DOHH2 (cell line): Measurements from ENCODE around the gene CDH2.

Source experiments
- H3F3A ChIP-seq: fragments of 200-600 bp; sonication (generic), shearing (Covaris generic); 2 replicates; pipeline ENCODE4 v1.6.0; 2016; ENCODE audit warnings: antibody characterized with exemption, mild to moderate bottlenecking; ENCODE audit not compliant: control insufficient read depth, insufficient read depth
- H3K27ac ChIP-seq: fragments of 200-600 bp; sonication (generic); 2 replicates; pipeline ENCODE4 v1.5.1; 2014; ENCODE audit warnings: low read depth, mild to moderate bottlenecking, low read length, moderate library complexity
- H3K27me3 ChIP-seq: fragments of 200-600 bp; sonication (generic); 2 replicates; pipeline ENCODE4 v1.6.1; 2014; ENCODE audit warnings: mild to moderate bottlenecking, low read length, mixed read lengths; ENCODE audit not compliant: control insufficient read depth
- H3K36me3 ChIP-seq: fragments of 200-600 bp; sonication (generic); 2 replicates; pipeline ENCODE4 v1.6.1; 2014; ENCODE audit warnings: mild to moderate bottlenecking, low read length, moderate library complexity, mixed read lengths; ENCODE audit not compliant: control insufficient read depth
- H3K4me1 ChIP-seq: fragments of 200-600 bp; sonication (generic); 2 replicates; pipeline ENCODE4 v1.6.1; 2014; ENCODE audit warnings: mild to moderate bottlenecking, low read length, mixed read lengths; ENCODE audit not compliant: control insufficient read depth
- H3K4me2 ChIP-seq: fragments of 200-600 bp; sonication (generic); 2 replicates; pipeline ENCODE4 v1.6.0; 2014; ENCODE audit warnings: mild to moderate bottlenecking, low read length, moderate library complexity
- H3K4me3 ChIP-seq: fragments of 200-600 bp; sonication (generic); 2 replicates; pipeline ENCODE4 v1.5.1; 2014; ENCODE audit warnings: mild to moderate bottlenecking, low read length, mixed read lengths
- H3K79me2 ChIP-seq: fragments of 200-600 bp; sonication (generic); 2 replicates; pipeline ENCODE4 v1.6.1; 2014; ENCODE audit warnings: mild to moderate bottlenecking, low read length, mixed read lengths; ENCODE audit not compliant: control insufficient read depth
- H3K9me2 ChIP-seq: fragments of 200-600 bp; sonication (generic); replicated peaks from 2 replicates; pipeline ENCODE4 v1.6.1; 2014; ENCODE audit warnings: mild to moderate bottlenecking, low read length, mixed read lengths; ENCODE audit not compliant: control insufficient read depth
- H3K9me3 ChIP-seq: fragments of 200-600 bp; sonication (generic); 2 replicates; pipeline ENCODE4 v1.6.1; 2014; ENCODE audit warnings: antibody characterized with exemption, low read length, mixed read lengths; ENCODE audit not compliant: control insufficient read depth, insufficient read depth
- H4K20me1 ChIP-seq: fragments of 200-600 bp; sonication (generic); 2 replicates; pipeline ENCODE4 v1.6.0; 2014; ENCODE audit warnings: low read depth, mild to moderate bottlenecking, antibody characterized with exemption, low read length, moderate library complexity; ENCODE audit not compliant: control insufficient read depth, insufficient read depth
- CTCF ChIP-seq: fragments of 200-600 bp; sonication (generic); IDR thresholded peaks from one replicate; pipeline ENCODE4 v1.5.1; 2014; ENCODE audit warnings: antibody characterized with exemption, mild to moderate bottlenecking, low read depth, low read length; ENCODE audit not compliant: poor library complexity, severe bottlenecking
- EZH2phosphoT487 ChIP-seq: fragments of 200-600 bp; sonication (generic); IDR thresholded peaks from 2 replicates; pipeline ENCODE4 v1.6.1; 2017; ENCODE audit warnings: borderline replicate concordance, mild to moderate bottlenecking, antibody characterized with exemption, low read length, moderate library complexity, mixed read lengths

The CDH2 gene

DNA sequence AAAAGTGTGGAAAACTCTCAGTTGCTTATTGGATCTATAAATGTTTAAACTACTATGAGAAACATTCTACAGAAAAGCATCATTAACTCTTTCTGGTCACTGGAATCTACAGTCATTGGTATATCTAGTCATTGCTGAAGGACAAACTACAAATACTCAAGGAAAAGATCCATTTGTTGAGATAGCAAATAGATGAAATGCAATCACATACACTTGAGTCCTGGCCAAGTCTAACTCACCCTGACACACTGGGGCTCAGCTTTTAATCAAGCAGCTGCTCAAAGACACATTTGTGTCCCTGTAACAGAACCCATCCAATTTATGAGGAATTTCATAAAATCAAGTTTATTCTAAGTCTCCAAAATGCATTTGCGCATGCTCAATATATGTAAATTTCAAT, 68.7 kb downstream of the CDH2 start:
- no peaks in the 10 kb centered on the region for H3K9me2 ChIP-seq
- no peaks in the 10 kb centered on the region for H4K20me1 ChIP-seq
- no peak overlapping the region for H3K4me2 ChIP-seq
- H3K9me3 ChIP-seq: no peaks in the 10 kb centered on the region
- no peaks in the 10 kb centered on the region for H3K4me1 ChIP-seq
- no peaks in the 10 kb centered on the region for H3F3A ChIP-seq
- no peaks in the 10 kb centered on the region for H3K79me2 ChIP-seq
- H3K4me3 ChIP-seq: no peak overlapping the region
- no peaks in the 10 kb centered on the region for H3K27me3 ChIP-seq
- H3K36me3 ChIP-seq: no peaks in the 10 kb centered on the region
- TF ChIP-seq CTCF: no peak
- TF ChIP-seq EZH2phosphoT487: no peak
- H3K27ac ChIP-seq: no peak overlapping the region

GRCh38 chr18:28099237-28099636, 77.7 kb downstream of the CDH2 start:
- H3K27me3 ChIP-seq: no peaks in the 10 kb centered on the region
- no peak overlapping the region for H3K4me2 ChIP-seq
- H4K20me1 ChIP-seq: no peaks in the 10 kb centered on the region
- H3K4me3 ChIP-seq: no peak overlapping the region
- no peaks in the 10 kb centered on the region for H3K9me3 ChIP-seq
- no peaks in the 10 kb centered on the region for H3K4me1 ChIP-seq
- H3K36me3 ChIP-seq: no peaks in the 10 kb centered on the region
- H3F3A ChIP-seq: no peaks in the 10 kb centered on the region
- no peak overlapping the region for H3K27ac ChIP-seq
- TF ChIP-seq CTCF (no peak), EZH2phosphoT487 (no peak)
- H3K9me2 ChIP-seq: no peaks in the 10 kb centered on the region
- no peaks in the 10 kb centered on the region for H3K79me2 ChIP-seq

DNA sequence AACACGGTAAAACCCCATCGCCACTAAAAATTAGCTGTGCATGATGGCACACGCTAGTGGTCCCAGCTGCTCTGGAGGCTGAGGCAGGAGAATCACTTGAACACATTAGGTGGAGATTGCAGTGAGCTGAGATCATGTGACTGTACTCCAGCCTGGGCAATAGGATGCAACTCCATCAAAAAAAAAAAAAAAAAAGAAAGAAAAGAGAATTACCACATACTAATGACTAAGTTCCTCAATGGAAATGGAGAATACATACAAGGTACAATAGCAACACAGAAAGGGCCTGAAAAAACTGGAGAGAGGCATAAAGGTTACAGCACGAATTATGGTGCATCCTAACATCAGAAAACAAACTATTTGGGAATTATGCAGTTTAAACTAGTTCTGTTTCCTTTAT, 81.3 kb downstream of the CDH2 start:
- Histone ChIP-seq H3K27ac (no peak overlapping the region), H3K9me3 (no peaks in the 10 kb centered on the region), H4K20me1 (no peaks in the 10 kb centered on the region)

More for the DNA sequence above, 81.3 kb downstream of the CDH2 start:
- H3K36me3 ChIP-seq: no peaks in the 10 kb centered on the region
- H3K9me2 ChIP-seq: no peaks in the 10 kb centered on the region
- H3F3A ChIP-seq: no peaks in the 10 kb centered on the region
- H3K4me3 ChIP-seq: no peak overlapping the region
- no peak overlapping the region for H3K4me2 ChIP-seq
- no peaks in the 10 kb centered on the region for H3K79me2 ChIP-seq
- no peaks in the 10 kb centered on the region for H3K4me1 ChIP-seq
- no peaks in the 10 kb centered on the region for H3K27me3 ChIP-seq
- TF ChIP-seq CTCF (no peak), EZH2phosphoT487 (no peak)
